SK-N-SH (cell line): ENCODE results near the gene NOTO. TPM values are rescaled to one million over a fixed set of nuclear protein-coding genes. Genes with fewer than 3 reads are reported as not detected.

Source experiments
- CTCF ChIA-PET: fragments of 300-600, 350-600 bp; formaldehyde crosslinking; extraction: SDS; loops from one replicate; lab custom pipeline; 2021; lab: Yijun Ruan, JAX
- POLR2A ChIA-PET: fragments of 350-600 bp; sonication (Branson Sonifier 250); formaldehyde crosslinking; extraction: SDS; loops from one replicate; lab custom pipeline; 2020; ENCODE audit warnings: antibody characterized with exemption, inconsistent platforms; lab: Yijun Ruan, JAX
- DNase-seq: peaks from one replicate; pipeline ENCODE4 v3.0.0; 2012
- H2AFZ ChIP-seq: fragments of 200-600 bp; sonication (generic); 2 replicates; pipeline ENCODE4 v1.8.1; 2016; ENCODE audit warnings: antibody characterized with exemption, mild to moderate bottlenecking, low read depth
- H3F3A ChIP-seq: fragments of 200-600 bp; sonication (generic); replicated peaks from 2 replicates; pipeline ENCODE3; 2016; ENCODE audit warnings: antibody characterized with exemption, mild to moderate bottlenecking; ENCODE audit not compliant: insufficient read depth
- H3K27ac ChIP-seq, 2 experiments: fragments of 200-500 bp in 1 of 2; fragments of 200-600 bp in 1 of 2; sonication (Bioruptor generic) in 1 of 2; sonication (generic), shearing (Covaris generic) in 1 of 2; 2 replicates each; pipeline versions ENCODE4 v1.5.1 to v1.6.1; 2014 to 2016; ENCODE audit warnings: low read depth in 2 of 2, inconsistent platforms in 1 of 2, low read length in 1 of 2, mild to moderate bottlenecking in 1 of 2, mixed read lengths in 1 of 2
- H3K27me3 ChIP-seq: fragments of 200-600 bp; sonication (generic), shearing (Covaris generic); 2 replicates; pipeline ENCODE4 v1.6.1; 2016; ENCODE audit warnings: mixed run types; ENCODE audit not compliant: insufficient read depth
- H3K36me3 ChIP-seq, 2 experiments: fragments of 200-500 bp in 1 of 2; fragments of 200-600 bp in 1 of 2; sonication (Bioruptor generic) in 1 of 2; sonication (generic) in 1 of 2; replicated peaks in 1 of 2; 2 replicates each; pipeline versions ENCODE3 to v1.5.1; 2014 to 2016; ENCODE audit warnings: low read length in 1 of 2, mild to moderate bottlenecking in 1 of 2; ENCODE audit not compliant: insufficient read depth in 2 of 2, control insufficient read depth in 1 of 2
- H3K4me1 ChIP-seq, 2 experiments: fragments of 200-500 bp in 1 of 2; fragments of 200-600 bp in 1 of 2; sonication (Bioruptor generic) in 1 of 2; sonication (generic), shearing (Covaris generic) in 1 of 2; 2 replicates each; pipeline versions ENCODE4 v1.5.1 to v1.6.1; 2014 to 2016; ENCODE audit warnings: low read depth in 1 of 2, low read length in 1 of 2, mixed run types in 1 of 2; ENCODE audit not compliant: insufficient read depth in 2 of 2, control insufficient read depth in 1 of 2
- H3K4me2 ChIP-seq: fragments of 200-600 bp; sonication (generic), shearing (Covaris generic); 2 replicates; pipeline ENCODE4 v1.6.1; 2017; ENCODE audit warnings: mixed run types
- H3K4me3 ChIP-seq, 2 experiments: fragments of 200-500 bp in 1 of 2; fragments of 200-600 bp in 1 of 2; sonication (Bioruptor generic) in 1 of 2; sonication (generic), shearing (Covaris generic) in 1 of 2; 2 replicates each; pipeline versions ENCODE4 v1.5.1 to v1.8.1; 2014 to 2016; ENCODE audit warnings: low read depth in 2 of 2, inconsistent platforms in 1 of 2, low read length in 1 of 2, mild to moderate bottlenecking in 1 of 2, mixed read lengths in 1 of 2, moderate library complexity in 1 of 2
- H3K79me2 ChIP-seq: fragments of 200-600 bp; sonication (generic); 2 replicates; pipeline ENCODE4 v1.8.1; 2017; ENCODE audit warnings: mild to moderate bottlenecking; ENCODE audit not compliant: insufficient read depth
- H3K9ac ChIP-seq: fragments of 200-600 bp; sonication (generic); 2 replicates; pipeline ENCODE4 v1.6.1; 2017; ENCODE audit warnings: mixed run types
- H3K9me2 ChIP-seq: fragments of 200-600 bp; sonication (generic); 2 replicates; pipeline ENCODE4 v1.6.1; 2017; ENCODE audit warnings: mixed run types
- H3K9me3 ChIP-seq: fragments of 200-600 bp; sonication (generic); 2 replicates; pipeline ENCODE4 v1.6.1; 2017; ENCODE audit warnings: mixed run types, mild to moderate bottlenecking, moderate library complexity
- H4K20me1 ChIP-seq: fragments of 200-600 bp; sonication (generic); 2 replicates; pipeline ENCODE4 v1.6.1; 2017; ENCODE audit warnings: mild to moderate bottlenecking, mixed run types; ENCODE audit not compliant: insufficient read depth
- ELF1 ChIP-seq: IDR thresholded peaks from 2 replicates; pipeline ENCODE4 v1.4.0; 2012
- EZH2phosphoT487 ChIP-seq: fragments of 200-600 bp; sonication (generic); IDR thresholded peaks from 2 replicates; pipeline ENCODE4 v1.6.1; 2017; ENCODE audit warnings: low read depth, mixed run types, mild to moderate bottlenecking, antibody characterized with exemption, moderate library complexity, borderline replicate concordance
- GATA2 ChIP-seq: sonication (generic); formaldehyde crosslinking; IDR thresholded peaks from 2 replicates; pipeline ENCODE4 v1.5.0; 2020; ENCODE audit warnings: mild to moderate bottlenecking, missing genetic modification reagents
- MXI1 ChIP-seq: IDR thresholded peaks from 2 replicates; pipeline ENCODE4 v1.6.1; 2012; ENCODE audit warnings: mild to moderate bottlenecking, low read depth, low read length, improper control_type of control experiment
- NFIC ChIP-seq: IDR thresholded peaks from 2 replicates; pipeline ENCODE4 v1.4.0; 2012; ENCODE audit warnings: borderline replicate concordance
- NRF1 ChIP-seq: IDR thresholded peaks from 2 replicates; pipeline ENCODE4 v1.6.1; 2012; ENCODE audit warnings: low read depth, mild to moderate bottlenecking, low read length
- SIN3A ChIP-seq: IDR thresholded peaks from 2 replicates; pipeline ENCODE4 v1.6.1; 2012; ENCODE audit warnings: low read depth, mild to moderate bottlenecking, low read length, moderate library complexity, borderline replicate concordance
- TAF1 ChIP-seq: IDR thresholded peaks from 2 replicates; pipeline ENCODE4 v1.6.1; 2012; ENCODE audit warnings: low read depth, mild to moderate bottlenecking, low read length, moderate library complexity, borderline replicate concordance
- TEAD4 ChIP-seq: IDR thresholded peaks from 2 replicates; pipeline ENCODE4 v1.4.0; 2012; ENCODE audit warnings: mild to moderate bottlenecking, borderline replicate concordance; ENCODE audit not compliant: insufficient read depth
- ZBTB33 ChIP-seq: IDR thresholded peaks from 2 replicates; pipeline ENCODE4 v1.4.0; 2012; ENCODE audit warnings: low read depth, borderline replicate concordance
- WGBS: methylation state at CpG from one replicate; pipeline ENCODE4 v1.1.6; 2017; ENCODE audit warnings: low lambda C conversion rate; 5-methylcytosine and 5-hydroxymethylcytosine counted together
- polyA plus RNA-seq, 3 experiments: library from polyadenylated mRNA; depleted of rRNA; stranded (reverse); fragments of >200 nt; gene quantifications; 2 replicates each; pipeline ENCODE4 v1.2.3, GENCODE V29; 2012

NOTO gene
- polyA plus RNA-seq, 1 of the 3 experiments (the other 2 are of a cell fraction): not detected

GRCh38 chr2:73259276-73259675, 56.9 kb downstream of the NOTO start (continued):
- TF ChIP-seq ZBTB33: no peak
- no peak for TF ChIP-seq TAF1
- TF ChIP-seq SIN3A: no peak
- no peak for TF ChIP-seq MXI1
- TF ChIP-seq GATA2: no peak
- TF ChIP-seq TEAD4: no peak
- no peak for TF ChIP-seq NFIC

- no peak overlapping the region for H2AFZ ChIP-seq
- H3K27ac ChIP-seq: no peak overlapping the region
- no peaks in the 10 kb centered on the region for H3K4me1 ChIP-seq
- WGBS: 98% methylated on average over 4 of the region's 4 CpGs
- H3K9me3 ChIP-seq: no peaks in the 10 kb centered on the region
- H3K4me2 ChIP-seq: no peak overlapping the region
- H3K4me3 ChIP-seq: no peak overlapping the region
- H3K27me3 ChIP-seq: no peaks in the 10 kb centered on the region
- POLR2A ChIA-PET: no interaction called here
- no peak for DNase-seq
- no peaks in the 10 kb centered on the region for H3K79me2 ChIP-seq
- H3K9me2 ChIP-seq: no peaks in the 10 kb centered on the region
- no peak overlapping the region for H3K9ac ChIP-seq
- no peaks in the 10 kb centered on the region for H3F3A ChIP-seq
- H4K20me1 ChIP-seq: no peaks in the 10 kb centered on the region
- CTCF ChIA-PET: interaction anchor here (0.7 to 2.1 kb wide), 7 partner anchors 12 to 49 kb away, joined by 3 to 9 read pairs (median 4); partner anchors contain the start of gene PRADC1
- TF ChIP-seq NRF1 (no peak), EZH2phosphoT487 (no peak), ZBTB33 (no peak), ELF1 (no peak)
- peaks cover 0 to 5% of the 10 kb centered on the region in 2 experiments for H3K36me3 ChIP-seq
Observed at GRCh38 chr2:73259704-73260337, 57.4 kb downstream of the NOTO start.
